GM19455 (cell line): ENCODE measurements around the gene NELFB.

ENCODE experiments used
- ATAC-seq: cut with Tn5 transposase; IDR thresholded peaks from one replicate; pipeline ENCODE4 v1.9.1; 2021; ENCODE audit not compliant: unreplicated experiment

NELFB gene

GRCh38 chr9:137302449-137303150 is 47.5 kb downstream of the NELFB start:
- peak; percentile 49 for ATAC-seq

GRCh38 chr9:137303151-137303892 is 48.2 kb downstream of the NELFB start:
- ATAC-seq: no peak

- no peak for ATAC-seq
Observed at GRCh38 chr9:137303893-137304382, 48.8 kb downstream of the NELFB start.

GRCh38 chr9:137304383-137305059 is 49.4 kb downstream of the NELFB start:
- no peak for ATAC-seq

GRCh38 chr9:137305060-137305797 is 50.1 kb downstream of the NELFB start:
- ATAC-seq: no peak

- ATAC-seq: no peak
Observed at GRCh38 chr9:137305798-137306065, 50.6 kb downstream of the NELFB start.

GRCh38 chr9:137306066-137306849 is 51.1 kb downstream of the NELFB start:
- ATAC-seq: no peak

GRCh38 chr9:137306850-137307254 is 51.7 kb downstream of the NELFB start:
- no peak for ATAC-seq

- ATAC-seq: no peak
Observed at GRCh38 chr9:137307255-137308056, 52.3 kb downstream of the NELFB start.

- no peak for ATAC-seq
Observed at GRCh38 chr9:137308057-137308619, 53.0 kb downstream of the NELFB start.

- no peak for ATAC-seq
Observed at GRCh38 chr9:137309368-137310188, 54.5 kb downstream of the NELFB start.

- no peak for ATAC-seq
Observed at GRCh38 chr9:137310189-137311052, 55.3 kb downstream of the NELFB start.

GRCh38 chr9:137311171-137311985 is 56.3 kb downstream of the NELFB start:
- ATAC-seq: no peak

GRCh38 chr9:137311986-137312851 is 57.1 kb downstream of the NELFB start:
- ATAC-seq: no peak

- no peak for ATAC-seq
Observed at GRCh38 chr9:137312852-137313325, 57.8 kb downstream of the NELFB start.
